ENCODE data around the gene CMC1.

DNA sequence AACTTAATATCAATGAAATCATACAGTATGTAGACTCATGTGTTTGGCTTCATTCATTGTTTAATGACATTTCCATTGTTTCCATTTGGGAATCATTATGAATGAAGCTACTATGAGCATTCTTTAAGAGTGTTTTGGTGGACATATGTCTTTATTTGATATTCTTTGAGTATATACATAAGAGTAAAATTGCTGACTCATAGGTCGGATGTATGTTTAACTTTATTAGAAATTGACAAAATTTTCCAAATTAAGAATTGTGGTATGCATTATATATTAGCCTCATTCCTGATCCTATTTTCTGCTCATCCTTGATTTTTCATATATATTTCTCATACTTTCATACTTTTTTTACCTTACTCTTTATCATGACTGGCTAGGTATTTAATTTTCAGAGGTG, 28.7 kb upstream of the CMC1 start:
- TF ChIP-seq, protein P1, sequence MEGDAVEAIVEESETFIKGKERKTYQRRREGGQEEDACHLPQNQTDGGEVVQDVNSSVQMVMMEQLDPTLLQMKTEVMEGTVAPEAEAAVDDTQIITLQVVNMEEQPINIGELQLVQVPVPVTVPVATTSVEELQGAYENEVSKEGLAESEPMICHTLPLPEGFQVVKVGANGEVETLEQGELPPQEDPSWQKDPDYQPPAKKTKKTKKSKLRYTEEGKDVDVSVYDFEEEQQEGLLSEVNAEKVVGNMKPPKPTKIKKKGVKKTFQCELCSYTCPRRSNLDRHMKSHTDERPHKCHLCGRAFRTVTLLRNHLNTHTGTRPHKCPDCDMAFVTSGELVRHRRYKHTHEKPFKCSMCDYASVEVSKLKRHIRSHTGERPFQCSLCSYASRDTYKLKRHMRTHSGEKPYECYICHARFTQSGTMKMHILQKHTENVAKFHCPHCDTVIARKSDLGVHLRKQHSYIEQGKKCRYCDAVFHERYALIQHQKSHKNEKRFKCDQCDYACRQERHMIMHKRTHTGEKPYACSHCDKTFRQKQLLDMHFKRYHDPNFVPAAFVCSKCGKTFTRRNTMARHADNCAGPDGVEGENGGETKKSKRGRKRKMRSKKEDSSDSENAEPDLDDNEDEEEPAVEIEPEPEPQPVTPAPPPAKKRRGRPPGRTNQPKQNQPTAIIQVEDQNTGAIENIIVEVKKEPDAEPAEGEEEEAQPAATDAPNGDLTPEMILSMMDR (IDR thresholded peaks at IDR 0.05): no peak
- no peak for TF ChIP-seq POLR2A (IDR thresholded peaks at IDR 0.05)

Measured in esophagus squamous epithelium (tissue), 4 donors.